Measurements from ENCODE around the gene AAK1. TPM values are rescaled to one million over a fixed set of nuclear protein-coding genes. Genes with fewer than 3 reads are reported as not detected.

The AAK1 gene
- total and polyA plus RNA-seq, 2 donors (not counting 3 experiments of a cell fraction or from before 2014, with no cell fraction given): 31.0 to 127 TPM

DNA sequence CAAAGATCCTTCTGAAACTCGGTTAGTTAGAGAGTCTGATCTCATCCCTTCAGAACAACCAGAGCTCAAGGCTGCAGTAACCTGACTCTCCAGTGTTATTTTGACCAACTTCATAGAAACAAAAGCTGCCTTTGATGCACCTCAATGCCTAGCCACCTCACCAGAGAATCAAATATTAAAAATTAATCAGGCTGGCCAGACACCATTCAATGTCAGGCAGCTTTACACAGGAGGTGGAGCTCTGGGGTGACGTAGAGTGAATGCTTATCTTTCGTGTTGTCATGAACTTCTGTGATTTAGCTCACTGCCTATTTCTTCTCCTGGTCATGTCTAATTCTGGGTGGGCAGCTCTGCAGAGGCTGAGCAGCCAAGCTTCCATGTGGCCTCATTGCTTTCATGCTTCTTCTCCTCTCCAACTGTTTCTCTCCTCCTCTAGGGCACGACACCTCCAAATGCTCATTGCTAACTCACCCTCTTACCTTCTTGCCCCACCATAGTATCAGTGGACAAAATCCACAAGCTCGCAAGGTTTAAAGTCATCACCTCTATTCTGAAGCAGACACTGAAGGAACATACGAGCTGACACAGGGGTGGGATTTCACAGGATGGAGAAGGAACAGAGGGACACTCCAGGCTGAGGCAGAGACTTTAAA is 39.4 kb downstream of the AAK1 start:
- no peak overlapping the region for H3K27ac ChIP-seq (ENCODE audit: insufficient read depth, low read depth, low read length)
- H3K9me3 ChIP-seq (replicated peaks; ENCODE audit: control insufficient read depth, insufficient read depth, low read length): no peaks in the 10 kb centered on the region
- dilution Hi-C loops (cut with MboI; ENCODE audit: extremely low pct_ligation_motif_present, low sequenced_read_pairs): no loop called here
- no peaks in the 10 kb centered on the region for H3K27me3 ChIP-seq (ENCODE audit: control insufficient read depth in 2 of 2, insufficient read depth in 2 of 2, low read length in 2 of 2)
- BruUV-seq (replicated peaks): no TSS peak
- POLR2A ChIA-PET: interaction anchor here (0.6 kb wide), 1 partner anchor 70 kb away, joined by 3 read pairs; no protein-coding TSS in a partner anchor
- peaks cover 69% of the 10 kb centered on the region for H3K79me2 ChIP-seq (ENCODE audit: control insufficient read depth, insufficient read depth, low read length)
- no peak overlapping the region for H2AFZ ChIP-seq (ENCODE audit: low read depth, low read length)
- H3K9ac ChIP-seq (replicated peaks; ENCODE audit: extremely low read depth, insufficient read depth, low read length): no peak overlapping the region
- H3K4me1 ChIP-seq (ENCODE audit: control insufficient read depth, extremely low read depth, insufficient read depth, low read length): peaks cover 6% of the 10 kb centered on the region
- H4K20me1 ChIP-seq (replicated peaks; ENCODE audit: control insufficient read depth, extremely low read depth, insufficient read depth, low read length): peaks cover 2% of the 10 kb centered on the region
- intact Hi-C loops (cut with micrococcal nuclease): no loop called here
- DNase-seq (ENCODE audit: low read depth, low spot score) (no peak), FAIRE-seq (no peak)
- CTCF ChIA-PET: no interaction called here
- TF ChIP-seq POLR2AphosphoS5 (IDR thresholded peaks at IDR 0.05; ENCODE audit: insufficient read depth, low read depth, low read length) (no peak), GATA2 (IDR thresholded peaks at IDR 0.05; ENCODE audit: insufficient read depth, insufficient read length, low read depth, low read length) (no peak), FOS (IDR thresholded peaks at IDR 0.05; ENCODE audit: borderline replicate concordance, insufficient read depth, low read length) (no peak), POLR2A (IDR thresholded peaks at IDR 0.05; ENCODE audit: low read depth, low read length) (no peak), JUN (IDR thresholded peaks at IDR 0.05; ENCODE audit: borderline replicate concordance, insufficient read depth, insufficient read length, low read depth) (no peak), EZH2 (IDR thresholded peaks at IDR 0.05; ENCODE audit: borderline replicate concordance, low read depth, low read length, severe bottlenecking) (no peak), MYC (IDR thresholded peaks at IDR 0.05; ENCODE audit: low read depth, low read length) (no peak)
- TF ChIP-seq, protein P1, sequence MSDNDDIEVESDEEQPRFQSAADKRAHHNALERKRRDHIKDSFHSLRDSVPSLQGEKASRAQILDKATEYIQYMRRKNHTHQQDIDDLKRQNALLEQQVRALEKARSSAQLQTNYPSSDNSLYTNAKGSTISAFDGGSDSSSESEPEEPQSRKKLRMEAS (IDR thresholded peaks at IDR 0.05; ENCODE audit: insufficient read depth, insufficient read length): no peak
- TF ChIP-seq, protein P2, sequence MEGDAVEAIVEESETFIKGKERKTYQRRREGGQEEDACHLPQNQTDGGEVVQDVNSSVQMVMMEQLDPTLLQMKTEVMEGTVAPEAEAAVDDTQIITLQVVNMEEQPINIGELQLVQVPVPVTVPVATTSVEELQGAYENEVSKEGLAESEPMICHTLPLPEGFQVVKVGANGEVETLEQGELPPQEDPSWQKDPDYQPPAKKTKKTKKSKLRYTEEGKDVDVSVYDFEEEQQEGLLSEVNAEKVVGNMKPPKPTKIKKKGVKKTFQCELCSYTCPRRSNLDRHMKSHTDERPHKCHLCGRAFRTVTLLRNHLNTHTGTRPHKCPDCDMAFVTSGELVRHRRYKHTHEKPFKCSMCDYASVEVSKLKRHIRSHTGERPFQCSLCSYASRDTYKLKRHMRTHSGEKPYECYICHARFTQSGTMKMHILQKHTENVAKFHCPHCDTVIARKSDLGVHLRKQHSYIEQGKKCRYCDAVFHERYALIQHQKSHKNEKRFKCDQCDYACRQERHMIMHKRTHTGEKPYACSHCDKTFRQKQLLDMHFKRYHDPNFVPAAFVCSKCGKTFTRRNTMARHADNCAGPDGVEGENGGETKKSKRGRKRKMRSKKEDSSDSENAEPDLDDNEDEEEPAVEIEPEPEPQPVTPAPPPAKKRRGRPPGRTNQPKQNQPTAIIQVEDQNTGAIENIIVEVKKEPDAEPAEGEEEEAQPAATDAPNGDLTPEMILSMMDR (IDR thresholded peaks at IDR 0.05; ENCODE audit: extremely low read depth in 1 of 2, insufficient read depth in 1 of 2, low read depth in 1 of 2, low read length in 2 of 2): no peak
- H3K36me3 ChIP-seq (ENCODE audit: control insufficient read depth in 2 of 2, extremely low read depth in 1 of 2, insufficient read depth in 2 of 2, low read length in 2 of 2): no peaks in the 10 kb centered on the region
- H3K9me1 ChIP-seq (replicated peaks; ENCODE audit: control insufficient read depth, extremely low read depth, insufficient read depth, low read length): no peaks in the 10 kb centered on the region
- no peak overlapping the region for H3K4me3 ChIP-seq (replicated peaks in 1 of 3; ENCODE audit: insufficient read depth in 1 of 3, low read depth in 1 of 3, low read length in 3 of 3)
- no peak overlapping the region for H3K4me2 ChIP-seq (ENCODE audit: insufficient read depth, low read length)

Data from endothelial cell of umbilical vein (primary cell).